ENCODE measurements around the gene IL16.
"Not testable (repeated sequence)": the region's sequence is repeated elsewhere in the genome, so short reads cannot be mapped to it uniquely, and the experiment has no call there.

The IL16 gene

GRCh38 chr15:81191701-81192100 is 5.0 kb upstream of the IL16 start:
- no peaks in the 10 kb centered on the region for H3K36me3 ChIP-seq (ENCODE audit: insufficient read depth, low read length)
- H3K4me1 ChIP-seq (ENCODE audit: control insufficient read depth, insufficient read depth, low read length): peaks cover 18% of the 10 kb centered on the region
- H3K4me3 ChIP-seq (ENCODE audit: low read length): no peak overlapping the region
- H3K27me3 ChIP-seq (ENCODE audit: control insufficient read depth, insufficient read depth, low read length): no peaks in the 10 kb centered on the region
- no peak overlapping the region for H3K9ac ChIP-seq (ENCODE audit: low read depth, low read length)
- no peaks in the 10 kb centered on the region for H3K9me3 ChIP-seq (replicated peaks; ENCODE audit: low read length)
- H3K4me2 ChIP-seq (ENCODE audit: low read length): no peak overlapping the region

GRCh38 chr15:81194723-81195122 is 2.0 kb upstream of the IL16 start:
- H3K27me3 ChIP-seq (ENCODE audit: control insufficient read depth, insufficient read depth, low read length): peaks cover 3% of the 10 kb centered on the region
- H3K36me3 ChIP-seq (ENCODE audit: insufficient read depth, low read length): no peaks in the 10 kb centered on the region
- no peak overlapping the region for H3K4me2 ChIP-seq (ENCODE audit: low read length)
- peaks cover 14% of the 10 kb centered on the region for H3K4me1 ChIP-seq (ENCODE audit: control insufficient read depth, insufficient read depth, low read length)
- H3K9me3 ChIP-seq (replicated peaks; ENCODE audit: low read length): no peaks in the 10 kb centered on the region
- no peak overlapping the region for H3K4me3 ChIP-seq (ENCODE audit: low read length)
- no peak overlapping the region for H3K9ac ChIP-seq (ENCODE audit: low read depth, low read length)

GRCh38 chr15:81195339-81195864 is 1.3 kb upstream of the IL16 start:
- no peak overlapping the region for H3K4me3 ChIP-seq (ENCODE audit: low read length)
- no peaks in the 10 kb centered on the region for H3K9me3 ChIP-seq (replicated peaks; ENCODE audit: low read length)

GRCh38 chr15:81197255-81197630 is 564 bp downstream of the IL16 start:
- peaks cover 3% of the 10 kb centered on the region for H3K27me3 ChIP-seq (ENCODE audit: control insufficient read depth, insufficient read depth, low read length)
- no peaks in the 10 kb centered on the region for H3K4me1 ChIP-seq (ENCODE audit: control insufficient read depth, insufficient read depth, low read length)
- no peaks in the 10 kb centered on the region for H3K36me3 ChIP-seq (ENCODE audit: insufficient read depth, low read length)
- no peaks in the 10 kb centered on the region for H3K9me3 ChIP-seq (replicated peaks; ENCODE audit: low read length)
- H3K4me2 ChIP-seq (ENCODE audit: low read length): no peak overlapping the region
- H3K9ac ChIP-seq (ENCODE audit: low read depth, low read length): no peak overlapping the region
- H3K4me3 ChIP-seq (ENCODE audit: low read length): no peak overlapping the region

More at GRCh38 chr15:81195339-81195864, 1.3 kb upstream of the IL16 start:
- peaks cover 7% of the 10 kb centered on the region for H3K4me1 ChIP-seq (ENCODE audit: control insufficient read depth, insufficient read depth, low read length)
- H3K36me3 ChIP-seq (ENCODE audit: insufficient read depth, low read length): no peaks in the 10 kb centered on the region
- H3K4me2 ChIP-seq (ENCODE audit: low read length): no peak overlapping the region
- H3K27me3 ChIP-seq (ENCODE audit: control insufficient read depth, insufficient read depth, low read length): peaks cover 3% of the 10 kb centered on the region
- H3K9ac ChIP-seq (ENCODE audit: low read depth, low read length): no peak overlapping the region

GRCh38 chr15:81197688-81198281 is 1.1 kb downstream of the IL16 start:
- Histone ChIP-seq H3K9me3 (replicated peaks; ENCODE audit: low read length) (no peaks in the 10 kb centered on the region), H3K4me1 (ENCODE audit: control insufficient read depth, insufficient read depth, low read length) (no peaks in the 10 kb centered on the region), H3K4me2 (ENCODE audit: low read length) (no peak overlapping the region), H3K4me3 (ENCODE audit: low read length) (no peak overlapping the region), H3K9ac (ENCODE audit: low read depth, low read length) (no peak overlapping the region), H3K27me3 (ENCODE audit: control insufficient read depth, insufficient read depth, low read length) (peaks cover 3% of the 10 kb centered on the region), H3K36me3 (ENCODE audit: insufficient read depth, low read length) (no peaks in the 10 kb centered on the region)

- Histone ChIP-seq H3K4me2 (ENCODE audit: low read length) (no peak overlapping the region), H3K9me3 (replicated peaks; ENCODE audit: low read length) (no peaks in the 10 kb centered on the region)
Observed at GRCh38 chr15:81199031-81199779, 2.5 kb downstream of the IL16 start.

GRCh38 chr15:81206018-81206417 is 9.3 kb downstream of the IL16 start:
- no peak overlapping the region for H3K9ac ChIP-seq (ENCODE audit: low read depth, low read length)
- H3K4me1 ChIP-seq (ENCODE audit: control insufficient read depth, insufficient read depth, low read length): peaks cover 3% of the 10 kb centered on the region
- no peaks in the 10 kb centered on the region for H3K27me3 ChIP-seq (ENCODE audit: control insufficient read depth, insufficient read depth, low read length)
- no peak overlapping the region for H3K4me3 ChIP-seq (ENCODE audit: low read length)
- no peaks in the 10 kb centered on the region for H3K9me3 ChIP-seq (replicated peaks; ENCODE audit: low read length)
- no peaks in the 10 kb centered on the region for H3K36me3 ChIP-seq (ENCODE audit: insufficient read depth, low read length)
- no peak overlapping the region for H3K4me2 ChIP-seq (ENCODE audit: low read length)

More at GRCh38 chr15:81199031-81199779, 2.5 kb downstream of the IL16 start:
- H3K9ac ChIP-seq (ENCODE audit: low read depth, low read length): no peak overlapping the region
- no peak overlapping the region for H3K4me3 ChIP-seq (ENCODE audit: low read length)
- H3K27me3 ChIP-seq (ENCODE audit: control insufficient read depth, insufficient read depth, low read length): peaks cover 3% of the 10 kb centered on the region
- no peaks in the 10 kb centered on the region for H3K36me3 ChIP-seq (ENCODE audit: insufficient read depth, low read length)
- H3K4me1 ChIP-seq (ENCODE audit: control insufficient read depth, insufficient read depth, low read length): no peaks in the 10 kb centered on the region

GRCh38 chr15:81207987-81208386 is 11.3 kb downstream of the IL16 start:
- H3K4me1 ChIP-seq (ENCODE audit: control insufficient read depth, insufficient read depth, low read length); H3K36me3 ChIP-seq (ENCODE audit: insufficient read depth, low read length): not testable (repeated sequence)

GRCh38 chr15:81209635-81210034 is 13.0 kb downstream of the IL16 start:
- H3K4me3 ChIP-seq (ENCODE audit: low read length): no peak overlapping the region
- H3K9me3 ChIP-seq (replicated peaks; ENCODE audit: low read length): no peaks in the 10 kb centered on the region
- peaks cover 3% of the 10 kb centered on the region for H3K4me1 ChIP-seq (ENCODE audit: control insufficient read depth, insufficient read depth, low read length)
- H3K4me2 ChIP-seq (ENCODE audit: low read length): no peak overlapping the region
- H3K9ac ChIP-seq (ENCODE audit: low read depth, low read length): no peak overlapping the region
- H3K27me3 ChIP-seq (ENCODE audit: control insufficient read depth, insufficient read depth, low read length): no peaks in the 10 kb centered on the region
- H3K36me3 ChIP-seq (ENCODE audit: insufficient read depth, low read length): no peaks in the 10 kb centered on the region

More at GRCh38 chr15:81207987-81208386, 11.3 kb downstream of the IL16 start:
- not testable (repeated sequence) for H3K9me3 ChIP-seq (replicated peaks; ENCODE audit: low read length); H3K9ac ChIP-seq (ENCODE audit: low read depth, low read length); H3K4me3 ChIP-seq (ENCODE audit: low read length); H3K4me2 ChIP-seq (ENCODE audit: low read length); H3K27me3 ChIP-seq (ENCODE audit: control insufficient read depth, insufficient read depth, low read length)

- H3K36me3 ChIP-seq (ENCODE audit: insufficient read depth, low read length): no peaks in the 10 kb centered on the region
- no peaks in the 10 kb centered on the region for H3K27me3 ChIP-seq (ENCODE audit: control insufficient read depth, insufficient read depth, low read length)
- no peaks in the 10 kb centered on the region for H3K9me3 ChIP-seq (replicated peaks; ENCODE audit: low read length)
- H3K4me2 ChIP-seq (ENCODE audit: low read length): no peak overlapping the region
- no peak overlapping the region for H3K9ac ChIP-seq (ENCODE audit: low read depth, low read length)
- no peaks in the 10 kb centered on the region for H3K4me1 ChIP-seq (ENCODE audit: control insufficient read depth, insufficient read depth, low read length)
- H3K4me3 ChIP-seq (ENCODE audit: low read length): no peak overlapping the region
Observed at GRCh38 chr15:81211376-81211775, 14.7 kb downstream of the IL16 start.

- Histone ChIP-seq H3K9ac (ENCODE audit: low read depth, low read length) (no peak overlapping the region), H3K9me3 (replicated peaks; ENCODE audit: low read length) (no peaks in the 10 kb centered on the region), H3K36me3 (ENCODE audit: insufficient read depth, low read length) (no peaks in the 10 kb centered on the region), H3K4me3 (ENCODE audit: low read length) (no peak overlapping the region), H3K4me1 (ENCODE audit: control insufficient read depth, insufficient read depth, low read length) (no peaks in the 10 kb centered on the region), H3K27me3 (ENCODE audit: control insufficient read depth, insufficient read depth, low read length) (no peaks in the 10 kb centered on the region), H3K4me2 (ENCODE audit: low read length) (no peak overlapping the region)
Observed at GRCh38 chr15:81213982-81214381, 17.3 kb downstream of the IL16 start.

GRCh38 chr15:81215531-81215930 is 18.9 kb downstream of the IL16 start:
- H3K27me3 ChIP-seq (ENCODE audit: control insufficient read depth, insufficient read depth, low read length): no peaks in the 10 kb centered on the region

More at GRCh38 chr15:81215531-81215930, 18.9 kb downstream of the IL16 start:
- Histone ChIP-seq H3K9ac (ENCODE audit: low read depth, low read length) (no peak overlapping the region), H3K9me3 (replicated peaks; ENCODE audit: low read length) (no peaks in the 10 kb centered on the region), H3K4me2 (ENCODE audit: low read length) (no peak overlapping the region), H3K36me3 (ENCODE audit: insufficient read depth, low read length) (no peaks in the 10 kb centered on the region), H3K4me3 (ENCODE audit: low read length) (no peak overlapping the region), H3K4me1 (ENCODE audit: control insufficient read depth, insufficient read depth, low read length) (no peaks in the 10 kb centered on the region)
